ENCODE results near the gene IFI6. TPM values are rescaled to one million over a fixed set of nuclear protein-coding genes. Genes with fewer than 3 reads are reported as not detected.
"Not testable (repeated sequence)": the region's sequence is repeated elsewhere in the genome, so short reads cannot be mapped to it uniquely, and the experiment has no call there.

Gene IFI6, protein sequence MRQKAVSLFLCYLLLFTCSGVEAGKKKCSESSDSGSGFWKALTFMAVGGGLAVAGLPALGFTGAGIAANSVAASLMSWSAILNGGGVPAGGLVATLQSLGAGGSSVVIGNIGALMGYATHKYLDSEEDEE
- total RNA-seq: 100 to 1,000 TPM in 1 of 2 donors, 10 to 100 TPM in 1; 55.4 to 110 TPM

DNA sequence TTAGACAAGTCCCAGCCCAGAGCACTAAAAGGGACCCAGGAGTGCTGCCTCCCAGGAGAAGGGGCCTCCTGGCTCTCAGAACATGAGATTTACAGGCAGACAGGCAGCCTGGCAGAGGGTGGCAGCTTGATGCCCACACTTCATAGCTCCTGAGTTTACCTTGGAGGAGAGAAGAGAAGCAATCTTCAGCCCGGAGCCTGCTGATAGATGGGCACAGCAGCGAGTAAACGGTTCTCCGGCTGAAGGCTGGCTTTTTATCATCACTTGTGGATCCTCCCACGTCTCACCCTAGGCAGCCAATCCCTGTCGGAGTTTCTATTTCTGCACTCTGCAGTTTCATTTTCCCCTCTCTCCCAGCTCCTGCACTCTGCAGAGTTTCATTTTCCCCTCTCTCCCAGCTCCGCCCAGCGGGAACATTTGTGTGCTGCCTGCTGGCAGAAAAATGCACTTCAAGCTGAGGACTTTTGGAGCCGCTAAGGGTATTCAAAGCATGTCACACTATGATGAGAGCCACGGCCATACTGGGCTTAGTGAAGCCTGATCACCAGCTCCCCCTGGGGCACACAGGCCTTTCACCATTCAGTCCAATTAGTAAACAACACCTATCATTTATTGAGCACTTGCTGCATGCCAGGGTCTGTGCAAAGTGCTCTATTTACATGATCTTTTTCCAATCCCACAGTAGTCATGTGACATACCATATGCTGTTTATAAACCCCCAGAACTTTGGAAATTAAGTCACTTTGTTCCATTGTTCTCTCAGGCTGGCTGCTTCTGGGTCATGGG lies at the start of gene IFI6:
IFI6 (minus strand) TSS at position 229 of the 786 bp plus-strand sequence. CDS start 2,878 bp downstream, outside the sequence.
- peak; percentile 94 to 96 for ATAC-seq
- peak; percentile 77 to 82 for DNase-seq (ENCODE audit: low spot score in 2 of 2)
- H3K9me3 Mint-ChIP-seq: no peaks in the 10 kb centered on the region
- no peaks in the 10 kb centered on the region for H3K36me3 Mint-ChIP-seq
- H3K27ac Mint-ChIP-seq: peak within 1 kb of the TSS; percentile 78 to 90

DNA sequence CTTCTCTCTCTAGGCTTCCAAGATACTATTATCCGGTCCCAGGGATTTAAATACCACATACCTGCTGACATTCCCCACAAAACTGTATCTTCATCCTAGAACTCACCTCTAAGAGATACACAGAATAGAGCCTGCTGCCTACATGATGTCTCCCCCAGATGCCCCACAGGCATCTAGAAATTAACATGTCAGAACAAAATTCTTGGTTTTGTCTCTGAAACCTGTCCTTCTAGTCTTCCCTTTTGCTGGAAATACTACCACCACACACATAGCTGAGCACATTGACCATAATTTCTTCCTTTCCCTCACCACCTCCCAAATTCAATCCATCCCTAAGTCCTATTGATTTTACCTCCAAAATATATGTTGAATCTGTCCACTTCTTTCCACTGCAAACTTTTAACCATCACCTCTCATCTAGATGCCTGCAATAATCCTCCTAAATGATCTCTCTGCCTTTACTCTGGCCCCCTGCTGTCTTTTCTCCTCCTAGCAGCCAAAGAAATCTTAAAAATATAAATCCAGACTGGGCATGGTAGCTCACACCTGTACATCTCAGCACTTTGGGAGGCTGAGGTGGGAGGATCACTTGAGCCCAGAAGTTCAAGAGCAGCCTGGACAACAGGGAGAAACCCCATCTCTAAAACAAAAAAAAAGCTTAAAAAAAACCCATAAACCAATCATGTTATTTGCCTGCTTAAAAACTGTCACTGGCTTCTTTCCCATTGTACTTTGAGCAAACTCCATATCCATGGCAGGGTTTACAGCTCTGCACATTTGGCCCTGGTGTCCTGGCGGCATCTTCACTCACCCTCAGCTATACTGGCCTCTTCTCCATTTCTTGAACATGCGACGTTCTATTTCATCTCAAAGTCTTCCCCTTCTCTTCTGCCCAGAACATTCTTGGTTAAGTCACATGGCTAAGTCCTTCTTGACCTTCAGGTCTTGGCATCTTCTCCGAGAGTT lies 47.6 kb upstream of the IFI6 start:
- peaks cover 11% of the 10 kb centered on the region in 2 donors for H3K9me3 Mint-ChIP-seq
- no peak overlapping the region for H3K27ac Mint-ChIP-seq
- no peak for ATAC-seq
- H3K36me3 Mint-ChIP-seq: peaks cover 0 to 13% of the 10 kb centered on the region in 2 donors
- DNase-seq (ENCODE audit: low spot score in 2 of 2): no peak

DNA sequence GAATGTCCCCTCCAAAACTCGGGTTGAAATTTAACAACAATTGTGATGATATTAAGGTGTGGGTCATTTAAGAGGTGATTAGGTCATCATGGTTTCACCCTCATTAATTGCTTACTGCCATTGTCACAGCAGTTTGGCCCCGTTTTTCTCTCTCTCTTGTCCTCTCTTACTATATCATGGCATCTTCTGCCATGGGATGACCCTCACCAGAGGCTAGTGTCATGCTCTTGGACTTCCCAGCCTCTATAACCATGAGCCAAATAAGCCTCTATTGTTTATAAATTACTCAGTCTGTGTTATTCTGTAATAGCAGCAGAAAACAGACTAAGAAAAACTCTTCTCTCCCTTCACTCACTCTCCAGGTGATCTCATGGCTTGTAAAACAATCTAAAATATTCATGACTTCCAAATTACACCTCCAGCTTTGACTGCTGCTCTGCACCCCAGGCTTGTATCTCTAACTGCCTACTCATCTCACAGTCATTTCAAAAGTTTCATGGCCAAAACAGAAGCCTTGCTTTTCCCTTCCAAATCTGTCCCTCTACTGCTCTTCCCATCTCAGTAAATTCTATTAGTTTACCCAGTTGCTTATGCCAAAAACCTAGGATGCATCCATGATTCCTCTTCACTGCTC lies 44.4 kb upstream of the IFI6 start:
- no peak for DNase-seq (ENCODE audit: low spot score in 2 of 2)
- ATAC-seq: peak in 1 of 2 donors; percentile 50
- Mint-ChIP-seq H3K27ac (no peak overlapping the region), H3K36me3 (peaks cover 0 to 13% of the 10 kb centered on the region in 2 donors), H3K9me3 (peaks cover 11% of the 10 kb centered on the region in 2 donors)

DNA sequence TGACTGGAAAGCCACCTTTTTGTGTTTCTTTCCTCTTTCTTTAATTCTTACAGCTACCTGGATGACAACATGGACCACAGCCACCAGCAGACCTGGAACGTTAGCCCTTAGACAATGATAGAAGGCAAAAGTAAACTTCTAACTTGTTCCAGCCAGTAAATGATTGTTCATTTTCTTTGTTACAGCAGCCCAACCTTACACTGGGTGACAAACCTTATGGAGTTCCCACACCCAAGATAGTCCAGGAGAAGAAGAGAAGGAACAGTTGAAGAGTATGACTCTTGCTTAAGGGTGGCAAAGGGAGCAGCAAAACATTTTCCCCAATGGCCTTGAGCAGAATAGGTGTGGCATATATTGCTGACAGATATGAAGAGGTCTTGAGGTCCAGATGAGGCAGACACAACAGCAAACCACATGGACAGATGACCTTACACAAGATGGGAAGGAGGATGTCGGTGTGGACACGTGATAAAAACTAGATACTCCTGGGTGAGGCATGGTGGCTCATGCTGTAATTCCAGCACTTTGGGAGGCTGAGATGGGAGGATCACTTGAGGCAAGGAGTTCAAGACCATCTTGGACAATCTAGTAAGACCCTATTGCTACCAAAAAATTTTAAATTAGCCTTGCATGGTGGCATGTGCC lies 42.0 kb upstream of the IFI6 start:
- H3K27ac Mint-ChIP-seq: peak overlapping the region in 1 of 2 donors; percentile 2
- DNase-seq (ENCODE audit: low spot score in 2 of 2): no peak
- ATAC-seq: no peak
- H3K36me3 Mint-ChIP-seq: peaks cover 0 to 13% of the 10 kb centered on the region in 2 donors
- H3K9me3 Mint-ChIP-seq: peaks cover 11% of the 10 kb centered on the region in 2 donors

DNA sequence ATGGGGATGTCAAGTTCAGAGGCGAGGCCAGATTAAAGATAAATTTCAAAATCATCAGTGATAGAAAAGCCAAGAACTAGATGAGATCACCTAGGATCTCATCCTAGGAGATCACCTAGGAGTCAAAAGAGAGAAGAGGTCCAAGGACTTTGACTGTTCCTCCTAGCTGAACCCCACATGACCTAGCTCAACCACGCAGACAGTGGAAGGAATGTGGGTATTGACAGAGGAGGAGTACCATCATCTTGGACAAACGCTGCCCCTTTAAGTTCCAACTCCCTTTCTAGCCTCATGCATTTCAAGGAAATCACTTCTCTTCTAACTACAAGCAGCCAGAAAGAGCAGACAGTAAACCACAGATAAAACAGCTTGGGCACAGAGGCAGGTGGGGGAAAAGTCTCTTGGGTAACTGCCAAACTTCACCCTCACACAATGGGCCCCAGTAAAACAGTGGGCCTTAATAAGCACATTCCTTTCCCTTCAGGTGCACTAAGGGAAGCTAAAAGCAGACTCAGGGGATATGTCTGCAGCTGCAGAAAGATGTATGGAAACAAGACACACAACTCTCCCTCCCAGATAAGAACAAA lies 41.2 kb upstream of the IFI6 start:
- H3K9me3 Mint-ChIP-seq: peaks cover 11% of the 10 kb centered on the region in 2 donors
- peak overlapping the region in 1 of 2 donors; percentile 2 for H3K27ac Mint-ChIP-seq

DNA sequence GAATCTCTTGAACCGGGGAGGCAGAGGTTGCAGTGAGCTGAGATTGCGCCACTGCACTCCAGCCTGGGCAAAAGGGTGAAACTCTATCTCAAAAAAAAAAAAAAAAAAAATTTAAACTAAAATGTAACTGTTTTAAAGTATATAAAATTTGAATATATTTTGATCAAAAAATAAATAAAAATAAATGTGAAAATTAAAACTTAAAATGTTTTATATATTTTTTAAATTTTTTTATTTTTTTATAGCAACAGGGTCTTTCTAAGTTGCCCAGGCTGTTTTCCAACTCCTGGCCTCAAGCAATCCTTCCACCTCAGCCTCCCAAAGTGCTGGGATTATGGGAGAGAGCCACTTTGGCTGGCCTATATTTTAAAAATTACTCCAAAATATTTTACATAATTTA lies 38.6 kb upstream of the IFI6 start:
- H3K27ac Mint-ChIP-seq: no peak overlapping the region
- H3K36me3 Mint-ChIP-seq: no peaks in the 10 kb centered on the region
- ATAC-seq: no peak
- DNase-seq (ENCODE audit: low spot score in 2 of 2): no peak
- H3K9me3 Mint-ChIP-seq: peaks cover 0 to under 1% of the 10 kb centered on the region in 2 donors

More for the DNA sequence above, 41.2 kb upstream of the IFI6 start:
- no peak for ATAC-seq
- DNase-seq (ENCODE audit: low spot score in 2 of 2): no peak
- peaks cover 0 to 13% of the 10 kb centered on the region in 2 donors for H3K36me3 Mint-ChIP-seq

DNA sequence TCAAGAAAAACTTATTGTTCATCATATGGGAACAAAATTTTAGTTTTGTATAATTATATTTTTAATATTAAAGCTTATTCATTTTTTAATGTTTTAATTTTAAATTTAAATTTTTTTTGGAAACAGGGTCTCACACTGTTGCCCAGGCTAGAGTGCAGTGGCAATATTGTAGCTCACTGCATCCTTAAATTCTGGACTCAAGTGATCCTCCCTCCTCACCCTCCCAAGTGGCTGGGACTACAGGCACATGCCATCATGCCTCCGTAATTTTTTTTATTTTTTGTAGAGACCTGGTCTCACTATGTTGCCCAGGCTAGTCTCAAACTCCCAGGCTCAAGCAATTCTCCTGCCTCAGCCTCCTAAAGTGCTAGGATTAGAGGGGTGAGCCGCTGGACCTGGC lies 33.6 kb upstream of the IFI6 start:
- H3K9me3 Mint-ChIP-seq: peaks cover 8 to 21% of the 10 kb centered on the region in 2 donors
- H3K27ac Mint-ChIP-seq: no peak overlapping the region
- H3K36me3 Mint-ChIP-seq: peaks cover 7 to 20% of the 10 kb centered on the region in 2 donors
- no peak for ATAC-seq
- no peak for DNase-seq (ENCODE audit: low spot score in 2 of 2)

DNA sequence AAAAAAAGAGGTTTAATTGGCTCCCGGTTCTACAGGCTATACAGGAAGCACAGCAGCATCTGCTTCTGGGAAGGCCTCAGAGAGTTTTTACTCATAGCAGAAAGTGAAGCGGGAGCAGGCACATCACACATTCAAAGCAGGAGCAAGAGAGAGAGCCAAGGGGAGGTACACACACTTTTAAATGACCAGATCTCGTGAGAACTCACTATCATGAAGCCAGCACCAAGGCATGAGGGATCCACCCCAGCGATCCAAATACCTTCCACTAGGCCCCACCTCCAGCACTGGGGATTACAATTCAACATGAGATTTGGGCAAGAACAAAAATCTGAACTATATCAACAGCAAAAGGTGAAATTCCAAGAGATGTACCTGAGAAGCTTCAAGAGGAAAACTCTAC lies 33.0 kb upstream of the IFI6 start:
- Mint-ChIP-seq H3K27ac (no peak overlapping the region), H3K9me3 (peaks cover 8 to 21% of the 10 kb centered on the region in 2 donors), H3K36me3 (peaks cover 7 to 20% of the 10 kb centered on the region in 2 donors)
- no peak for DNase-seq (ENCODE audit: low spot score in 2 of 2)
- ATAC-seq: no peak

DNA sequence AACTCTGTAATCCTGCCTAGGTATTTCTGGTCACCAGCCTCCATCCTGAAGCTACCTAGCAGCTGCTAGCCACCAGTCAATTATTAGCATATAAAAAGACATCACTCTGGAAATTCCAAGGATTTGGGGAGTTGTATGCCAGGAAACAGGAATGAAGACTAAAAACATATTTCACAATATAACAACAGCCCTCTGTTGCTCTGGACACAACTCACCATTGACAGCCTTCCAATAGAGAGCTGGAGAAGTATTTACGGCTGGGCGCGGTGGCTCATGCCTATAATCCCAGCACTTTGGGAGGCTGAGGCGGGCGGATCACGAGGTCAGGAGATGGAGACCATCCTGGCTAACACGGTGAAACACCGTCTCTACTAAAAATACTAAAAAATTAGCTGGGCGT lies 24.8 kb upstream of the IFI6 start:
- H3K9me3 Mint-ChIP-seq: peaks cover 0 to 12% of the 10 kb centered on the region in 2 donors
- not testable (repeated sequence) for H3K36me3 Mint-ChIP-seq; DNase-seq (ENCODE audit: low spot score in 2 of 2); H3K27ac Mint-ChIP-seq; ATAC-seq

DNA sequence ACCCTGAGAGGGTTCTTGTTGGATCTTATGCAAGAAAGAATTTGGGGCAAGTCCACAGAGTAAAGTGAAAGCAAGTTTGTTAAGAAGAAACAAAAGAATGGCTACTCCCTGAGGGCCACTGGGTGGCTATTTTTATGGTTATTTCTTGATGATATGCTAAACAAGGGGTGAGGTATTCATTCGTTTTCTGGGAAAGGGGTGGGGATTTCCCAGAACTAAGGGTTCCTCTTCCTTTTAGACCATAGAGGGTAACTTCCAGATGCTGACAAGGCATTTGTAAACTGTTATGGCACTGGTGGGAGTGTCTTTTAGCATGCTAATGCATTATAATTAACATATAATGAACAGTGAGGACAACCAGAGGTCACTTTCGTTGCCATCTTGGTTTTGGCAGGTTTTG lies 18.2 kb upstream of the IFI6 start:
- ATAC-seq: peak in 1 of 2 donors; percentile 18
- peaks cover 0 to 11% of the 10 kb centered on the region in 2 donors for H3K36me3 Mint-ChIP-seq

DNA sequence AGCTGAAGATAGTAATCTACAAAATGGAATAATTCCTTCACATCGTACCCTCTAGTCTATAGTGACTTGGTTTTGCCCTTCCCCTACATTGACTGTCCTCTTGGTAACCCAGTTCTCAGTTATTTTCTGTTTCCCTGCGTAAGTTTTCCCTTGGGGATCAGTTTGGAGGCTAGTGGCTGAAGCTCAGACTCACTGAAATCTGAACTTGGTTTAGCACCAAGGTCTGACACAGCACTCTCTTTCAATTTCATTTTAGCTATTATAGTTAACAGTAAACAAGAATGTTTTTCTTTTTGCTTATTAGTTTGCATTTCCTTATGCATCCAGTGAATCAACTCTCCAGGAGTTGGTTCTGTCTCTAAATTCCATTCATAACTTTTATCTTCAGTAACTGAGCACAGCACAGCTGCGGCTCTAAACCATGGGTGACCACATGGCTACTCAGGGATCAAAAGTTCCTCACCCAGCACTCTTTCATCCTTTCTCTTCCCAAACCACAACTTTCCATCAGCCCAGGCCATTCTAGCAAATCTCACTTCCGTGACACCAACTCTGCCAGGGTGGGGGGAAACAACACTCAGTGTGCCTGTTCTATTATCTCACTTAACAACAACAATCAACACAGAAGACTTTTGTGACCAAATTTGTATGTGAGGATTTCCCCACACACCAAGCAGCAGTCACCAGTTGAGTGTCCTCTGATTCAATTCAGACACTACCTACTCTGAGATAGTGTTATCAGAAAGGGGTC lies 17.6 kb upstream of the IFI6 start:
- Mint-ChIP-seq H3K36me3 (peaks cover 0 to 11% of the 10 kb centered on the region in 2 donors), H3K27ac (peak overlapping the region; percentile 6 to 13), H3K9me3 (peaks cover 0 to 4% of the 10 kb centered on the region in 2 donors)
- ATAC-seq (peak; percentile 64 to 87), DNase-seq (ENCODE audit: low spot score in 2 of 2) (no peak)

More for the DNA sequence above, 18.2 kb upstream of the IFI6 start:
- peak overlapping the region; percentile 6 to 13 for H3K27ac Mint-ChIP-seq
- no peak for DNase-seq (ENCODE audit: low spot score in 2 of 2)
- peaks cover 0 to 4% of the 10 kb centered on the region in 2 donors for H3K9me3 Mint-ChIP-seq

DNA sequence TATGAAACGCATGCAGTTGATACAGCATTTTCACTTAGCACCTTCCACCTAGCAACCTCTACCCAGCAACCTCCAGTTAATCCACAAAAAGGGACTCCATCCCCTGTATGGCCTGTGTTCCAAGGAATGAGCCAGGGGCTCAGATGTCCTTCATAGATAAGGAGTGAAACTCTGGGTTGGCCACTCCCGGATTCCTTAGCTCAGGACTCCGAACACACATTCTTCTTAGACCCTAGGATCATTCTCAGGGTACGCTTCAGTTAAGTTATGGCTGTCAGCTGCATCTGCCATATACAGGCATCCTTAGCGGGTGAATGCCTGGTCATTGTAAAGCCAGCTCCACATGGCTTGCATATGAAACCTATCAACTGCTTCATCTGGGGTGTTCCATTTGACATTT lies 15.9 kb upstream of the IFI6 start:
- Mint-ChIP-seq H3K9me3 (peaks cover 0 to 4% of the 10 kb centered on the region in 2 donors), H3K27ac (no peak overlapping the region), H3K36me3 (peaks cover 1 to 12% of the 10 kb centered on the region in 2 donors)
- DNase-seq (ENCODE audit: low spot score in 2 of 2) (no peak), ATAC-seq (no peak)

DNA sequence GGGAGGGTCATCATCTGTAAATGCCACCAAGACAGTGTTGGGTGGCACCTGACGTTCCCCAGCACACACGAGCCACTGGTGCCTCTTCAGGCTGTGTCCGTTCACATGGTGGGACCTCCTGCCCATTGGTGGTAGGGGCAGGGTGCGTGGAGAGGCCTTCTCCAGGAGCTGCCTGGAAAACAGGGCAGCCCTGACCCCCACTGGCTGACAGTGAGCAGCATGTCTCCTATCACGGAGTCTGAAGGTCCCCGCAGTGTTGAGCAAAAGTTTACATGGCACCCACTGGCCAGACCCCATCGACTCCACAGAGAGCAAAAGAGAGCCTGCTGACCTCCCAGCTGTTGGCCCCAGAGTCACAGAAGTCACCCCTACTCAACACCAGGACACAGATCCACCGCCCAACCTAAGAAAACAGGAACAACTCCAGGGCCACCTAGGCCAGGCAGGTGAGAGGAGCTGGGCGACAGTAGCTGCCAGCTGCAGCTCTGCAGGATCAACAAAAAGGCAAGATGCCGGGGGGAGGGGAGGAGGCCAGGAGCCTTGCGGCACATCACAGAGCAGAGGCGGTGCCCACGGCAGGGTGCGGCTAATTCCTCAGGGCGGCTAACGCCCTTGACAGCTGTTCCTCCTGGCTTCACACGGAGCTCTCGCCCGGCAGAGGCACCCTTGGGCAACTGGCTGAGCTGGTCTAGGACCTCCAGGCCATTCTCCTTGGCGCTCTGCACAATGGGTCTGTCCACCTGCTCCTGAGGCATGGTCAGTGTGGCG lies 14.4 kb upstream of the IFI6 start:
- no peak overlapping the region for H3K27ac Mint-ChIP-seq
- H3K9me3 Mint-ChIP-seq: peaks cover 4 to 14% of the 10 kb centered on the region in 2 donors
- no peak for ATAC-seq

DNA sequence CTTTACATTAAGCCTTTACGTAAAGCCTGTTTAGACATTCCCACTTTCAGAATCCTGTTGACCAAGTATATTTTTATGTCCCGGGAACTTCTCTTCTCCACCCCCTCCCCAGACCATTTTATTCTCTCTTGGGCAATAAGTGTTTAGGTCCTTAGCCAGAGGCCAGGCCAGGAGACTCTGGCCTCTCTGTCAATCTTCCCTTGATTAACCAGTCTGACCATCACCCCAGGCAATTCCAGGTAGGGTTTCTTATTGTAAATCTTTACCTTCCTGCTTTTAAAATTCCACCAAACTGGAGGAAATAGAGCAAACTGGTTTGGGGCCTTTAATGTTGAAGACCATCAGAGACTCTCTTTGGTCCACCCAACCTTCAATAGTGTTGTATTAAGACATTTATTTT lies 12.2 kb upstream of the IFI6 start:
- ATAC-seq: no peak
- peaks cover 16 to 32% of the 10 kb centered on the region in 2 donors for H3K36me3 Mint-ChIP-seq
- no peak for DNase-seq (ENCODE audit: low spot score in 2 of 2)
- H3K9me3 Mint-ChIP-seq: peaks cover 10 to 13% of the 10 kb centered on the region in 2 donors
- H3K27ac Mint-ChIP-seq: no peak overlapping the region

More for the DNA sequence above, 14.4 kb upstream of the IFI6 start:
- H3K36me3 Mint-ChIP-seq: peaks cover 8 to 21% of the 10 kb centered on the region in 2 donors
- DNase-seq (ENCODE audit: low spot score in 2 of 2): no peak

Data from activated naive CD4-positive, alpha-beta T cell treated with anti-CD3 and anti-CD28 coated beads, Interleukin-2, amount 50 U/mL, for 72 hours (primary cell).